Measurements from ENCODE around the gene DNAH3.
"Not testable (repeated sequence)": the region's sequence is repeated elsewhere in the genome, so short reads cannot be mapped to it uniquely, and the experiment has no call there.

Gene DNAH3

GRCh38 chr16:21069986-21070385, 80.7 kb downstream of the DNAH3 start:
- no peak for DNase-seq

- no peak for DNase-seq
Measured at GRCh38 chr16:21064203-21064602, 86.4 kb downstream of the DNAH3 start.

DNA sequence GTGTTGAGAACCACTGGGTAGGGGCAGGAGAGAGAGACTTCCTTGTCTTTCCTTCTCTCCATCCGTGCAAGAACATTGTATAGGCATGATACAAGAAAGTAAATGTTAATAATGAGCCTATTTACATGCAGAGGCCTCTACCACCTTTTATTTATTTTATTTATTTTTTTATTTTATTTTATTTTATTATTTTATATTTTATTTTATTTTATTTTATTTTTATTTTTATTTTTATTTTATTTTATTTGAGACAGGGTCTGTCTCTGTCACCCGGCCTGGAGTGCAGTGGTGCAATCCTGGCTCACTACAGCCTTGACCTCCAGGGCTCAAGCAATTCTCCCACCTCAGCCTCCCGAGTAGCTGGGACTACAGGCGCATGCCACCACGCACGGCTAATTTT, 87.3 kb downstream of the DNAH3 start:
- not testable (repeated sequence) for DNase-seq

GRCh38 chr16:21060027-21060510, 90.6 kb downstream of the DNAH3 start:
- no peak for DNase-seq

DNA sequence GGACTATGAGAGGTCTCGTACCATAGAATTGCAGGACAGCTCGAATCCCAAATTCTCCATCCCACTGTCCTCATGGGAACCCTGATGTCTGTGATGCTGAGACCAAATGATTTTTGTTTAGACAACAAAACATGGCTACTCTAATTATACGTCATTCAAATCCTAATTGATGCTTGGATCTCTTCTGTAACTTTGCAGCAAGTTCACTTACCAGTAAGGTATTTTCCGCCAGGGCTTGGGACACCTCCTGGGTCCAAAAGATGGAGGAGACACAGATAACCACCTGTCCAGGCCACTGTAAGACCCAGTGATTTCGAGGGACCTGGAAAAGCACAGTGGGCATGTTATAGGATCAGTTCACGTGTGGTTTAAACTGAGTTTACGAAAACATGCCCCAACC, 92.8 kb downstream of the DNAH3 start:
- no peak for DNase-seq

DNA sequence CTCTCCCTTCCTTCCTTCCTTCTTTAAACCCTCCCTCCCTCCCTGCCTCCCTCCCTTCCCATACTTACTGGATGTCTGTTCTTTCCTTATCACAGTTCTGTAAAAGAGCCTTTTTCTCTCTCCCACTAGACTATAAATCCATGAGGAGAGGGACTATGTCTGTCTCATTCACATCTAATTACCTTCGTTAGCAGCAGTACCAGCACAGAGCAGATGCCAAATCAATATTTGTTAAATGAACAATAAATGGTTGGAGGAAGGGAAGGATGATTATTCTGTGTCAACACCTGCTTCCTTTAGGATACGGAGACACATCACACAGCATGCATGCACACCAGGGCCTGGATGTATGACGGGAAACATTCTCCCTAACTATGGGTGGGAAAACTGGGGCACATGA, 94.2 kb downstream of the DNAH3 start:
- no peak for DNase-seq

- DNase-seq: not testable (repeated sequence)
Measured at GRCh38 chr16:21055738-21056137, 94.9 kb downstream of the DNAH3 start.

GRCh38 chr16:21053590-21053989, 97.1 kb downstream of the DNAH3 start:
- no peak for DNase-seq

- not testable (repeated sequence) for DNase-seq
Measured at GRCh38 chr16:21048091-21048912, 102.3 kb downstream of the DNAH3 start.

GRCh38 chr16:21038197-21038596, 112.4 kb downstream of the DNAH3 start:
- DNase-seq: no peak

- DNase-seq: no peak
Measured at GRCh38 chr16:21037736-21038135, 112.9 kb downstream of the DNAH3 start.

- no peak for DNase-seq
Measured at GRCh38 chr16:21037168-21037567, 113.5 kb downstream of the DNAH3 start.

DNA sequence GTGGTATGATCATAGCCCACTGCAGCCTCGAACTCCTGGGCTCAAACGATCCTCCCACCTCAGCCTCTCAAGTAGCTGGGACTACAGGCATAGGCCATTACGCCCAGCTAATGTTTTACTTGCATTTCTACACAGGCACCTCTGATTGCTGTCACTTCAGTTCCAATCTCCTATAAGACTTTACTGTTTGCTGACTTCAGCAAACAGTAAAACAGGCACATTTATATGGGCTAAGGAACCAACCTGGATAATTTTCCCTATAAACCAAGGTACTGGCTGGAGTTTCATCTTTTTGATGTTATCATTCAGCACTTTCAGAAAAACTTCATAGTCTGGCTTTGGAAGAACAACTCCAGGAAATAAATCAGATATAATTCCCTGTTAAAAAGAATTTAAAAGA, 114.2 kb downstream of the DNAH3 start:
- DNase-seq: no peak

DNA sequence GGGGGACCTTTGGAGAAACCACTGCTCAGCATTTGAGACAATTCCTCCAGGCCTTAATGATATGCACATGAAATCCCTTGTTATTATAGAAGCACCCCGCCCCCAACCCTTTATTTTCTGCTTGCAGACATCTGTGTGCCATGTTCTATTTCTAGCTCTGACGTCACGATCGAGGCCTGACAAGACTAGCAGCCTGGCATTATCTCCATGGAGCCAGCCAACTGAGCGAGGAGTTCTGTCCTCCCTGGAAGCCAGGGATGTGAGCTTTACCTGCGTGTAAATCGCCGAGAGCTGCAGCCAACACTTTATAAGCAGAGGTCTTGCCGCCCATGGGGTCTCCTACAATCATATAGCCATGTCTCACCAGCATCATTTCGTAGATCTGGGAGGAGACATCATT, 116.9 kb downstream of the DNAH3 start:
- DNase-seq: no peak

DNA sequence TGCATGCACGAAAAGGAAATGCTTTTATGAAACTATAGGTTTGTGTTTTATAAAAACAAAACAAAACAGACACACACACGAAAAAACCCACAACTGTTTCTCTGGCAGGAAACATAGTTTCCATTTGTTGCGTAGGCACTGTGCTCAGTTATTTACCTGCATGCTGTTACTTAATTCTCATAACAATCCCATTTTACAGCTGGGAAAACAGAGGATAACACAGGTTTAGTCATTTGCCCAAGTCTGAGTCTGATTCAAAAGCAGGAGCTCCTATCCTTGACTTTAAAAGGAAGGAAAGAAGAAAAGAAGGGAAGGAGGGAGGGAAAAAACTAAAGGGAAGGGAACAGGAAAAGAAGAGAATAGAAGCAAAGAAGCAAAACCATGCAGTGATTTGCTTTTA, 117.4 kb downstream of the DNAH3 start:
- DNase-seq: no peak

- no peak for DNase-seq
Measured at GRCh38 chr16:21028728-21029127, 121.9 kb downstream of the DNAH3 start.

GRCh38 chr16:21026846-21027245, 123.8 kb downstream of the DNAH3 start:
- no peak for DNase-seq

- DNase-seq: no peak
Measured at GRCh38 chr16:21023509-21024202, 127.0 kb downstream of the DNAH3 start.

- no peak for DNase-seq
Measured at GRCh38 chr16:21021316-21021715, 129.3 kb downstream of the DNAH3 start.

GRCh38 chr16:21009815-21010214, 140.8 kb downstream of the DNAH3 start:
- DNase-seq: no peak

DNA sequence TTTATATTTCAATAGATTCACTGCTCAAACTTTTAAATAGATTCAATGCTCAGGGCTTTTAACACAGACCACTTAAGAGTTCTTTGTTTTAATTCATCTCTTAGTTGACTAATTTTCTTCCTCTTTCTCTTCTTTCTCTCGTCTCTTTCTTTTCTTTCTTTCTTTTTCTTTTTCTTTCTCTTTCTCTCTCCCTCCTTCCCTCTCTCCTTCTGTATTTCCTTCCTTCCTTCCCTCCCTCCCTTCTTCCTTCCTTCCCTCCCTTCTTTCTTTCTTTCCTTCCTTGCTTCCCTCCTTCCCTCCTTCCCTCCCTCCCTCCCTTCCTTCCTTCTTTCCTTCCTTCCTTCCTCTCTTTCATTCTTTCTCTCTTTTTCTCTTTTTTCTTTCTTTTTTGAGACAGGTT, 145.6 kb downstream of the DNAH3 start:
- no peak for DNase-seq

- no peak for DNase-seq
Measured at GRCh38 chr16:21001262-21001661, 149.4 kb downstream of the DNAH3 start.

GRCh38 chr16:20997147-20997546, 153.5 kb downstream of the DNAH3 start:
- no peak for DNase-seq

DNA sequence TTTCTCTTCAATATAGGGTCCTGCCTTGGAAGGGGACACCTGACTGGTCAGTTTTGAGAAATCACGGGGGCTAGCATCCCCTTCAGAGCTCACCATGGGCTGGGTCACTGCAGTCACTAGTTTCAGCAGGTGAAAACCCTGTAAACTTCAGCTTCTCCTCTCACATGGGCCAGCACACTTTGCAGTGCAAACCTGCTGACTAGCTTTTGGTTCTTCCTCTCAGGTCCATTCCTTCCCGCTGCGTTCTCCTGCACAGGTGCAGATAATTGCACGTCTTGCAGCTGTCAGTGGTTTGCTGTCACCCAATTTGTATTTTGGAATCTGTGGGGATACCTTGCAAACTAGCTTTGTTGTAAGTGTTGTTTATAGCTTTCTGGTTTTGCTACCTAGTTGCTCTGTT, 154.9 kb downstream of the DNAH3 start:
- no peak for DNase-seq
